Choroid plexus epithelial cell (primary cell): ENCODE results near the gene ATL1.
"Not testable (repeated sequence)": the region's sequence is repeated elsewhere in the genome, so short reads cannot be mapped to it uniquely, and the experiment has no call there.

Experiments used
- DNase-seq: peaks from one replicate; pipeline ENCODE4 v3.0.0-alpha.2; 2010; ENCODE audit warnings: low read depth
- H3K4me3 ChIP-seq: 2 replicates; pipeline ENCODE4 v1.5.1; 2011; ENCODE audit warnings: low read depth, mild to moderate bottlenecking, control low read depth, low read length, moderate library complexity
- TF ChIP-seq, protein P1 (sequence below): conservative IDR thresholded peaks from 2 replicates; pipeline ENCODE4 v1.5.1; 2011; ENCODE audit warnings: low read depth, mild to moderate bottlenecking, control low read depth, inconsistent platforms, low read length, moderate library complexity

The ATL1 gene

DNA sequence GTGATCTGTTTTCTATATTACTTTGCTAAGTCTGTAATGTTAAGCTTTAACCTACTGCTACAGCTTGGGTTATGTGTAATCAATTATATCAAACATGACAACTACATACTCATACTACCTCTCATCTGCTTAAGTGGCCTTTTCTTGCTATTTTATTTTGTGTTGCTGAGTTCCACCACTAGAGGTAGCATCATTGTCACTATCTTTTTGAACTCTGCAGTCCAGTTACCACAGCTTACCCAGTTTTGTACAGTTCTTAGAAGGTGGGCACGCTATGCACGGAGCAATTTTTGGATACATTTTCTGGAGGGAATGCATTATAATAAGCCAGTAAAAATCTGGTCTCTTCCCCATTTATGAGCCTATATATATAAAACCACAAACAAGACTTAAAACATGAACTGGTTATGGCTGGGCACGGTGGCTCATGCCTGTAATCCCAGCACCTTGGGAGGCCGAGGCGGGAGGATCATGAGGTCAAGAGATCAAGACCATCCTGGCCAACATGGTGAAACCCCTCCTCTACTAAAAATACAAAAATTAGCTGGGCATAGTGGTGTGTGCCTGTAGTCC is 59.7 kb downstream of the ATL1 start:
- TF ChIP-seq, protein P1, sequence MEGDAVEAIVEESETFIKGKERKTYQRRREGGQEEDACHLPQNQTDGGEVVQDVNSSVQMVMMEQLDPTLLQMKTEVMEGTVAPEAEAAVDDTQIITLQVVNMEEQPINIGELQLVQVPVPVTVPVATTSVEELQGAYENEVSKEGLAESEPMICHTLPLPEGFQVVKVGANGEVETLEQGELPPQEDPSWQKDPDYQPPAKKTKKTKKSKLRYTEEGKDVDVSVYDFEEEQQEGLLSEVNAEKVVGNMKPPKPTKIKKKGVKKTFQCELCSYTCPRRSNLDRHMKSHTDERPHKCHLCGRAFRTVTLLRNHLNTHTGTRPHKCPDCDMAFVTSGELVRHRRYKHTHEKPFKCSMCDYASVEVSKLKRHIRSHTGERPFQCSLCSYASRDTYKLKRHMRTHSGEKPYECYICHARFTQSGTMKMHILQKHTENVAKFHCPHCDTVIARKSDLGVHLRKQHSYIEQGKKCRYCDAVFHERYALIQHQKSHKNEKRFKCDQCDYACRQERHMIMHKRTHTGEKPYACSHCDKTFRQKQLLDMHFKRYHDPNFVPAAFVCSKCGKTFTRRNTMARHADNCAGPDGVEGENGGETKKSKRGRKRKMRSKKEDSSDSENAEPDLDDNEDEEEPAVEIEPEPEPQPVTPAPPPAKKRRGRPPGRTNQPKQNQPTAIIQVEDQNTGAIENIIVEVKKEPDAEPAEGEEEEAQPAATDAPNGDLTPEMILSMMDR = peak; percentile 73
- peak; percentile 78 for DNase-seq

DNA sequence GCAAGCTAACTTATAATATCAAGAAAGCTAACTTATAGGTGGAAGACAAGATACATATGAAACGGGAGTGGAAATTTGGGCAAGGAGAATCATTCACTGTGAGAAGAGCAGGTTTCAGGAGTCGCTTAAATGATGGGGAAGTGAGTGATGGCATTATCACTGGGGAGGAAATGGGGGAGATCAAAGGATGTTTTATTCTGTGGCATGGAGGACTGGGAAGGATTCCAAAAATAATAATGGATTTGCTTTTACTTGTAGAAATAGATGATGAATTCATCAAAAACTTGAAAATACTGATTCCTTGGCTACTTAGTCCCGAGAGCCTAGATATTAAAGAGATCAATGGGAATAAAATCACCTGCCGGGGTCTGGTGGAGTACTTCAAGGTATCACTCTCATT is 60.4 kb downstream of the ATL1 start:
- peak; percentile 54 for DNase-seq
- TF ChIP-seq, protein P1 = no peak
- no peak overlapping the region for H3K4me3 ChIP-seq

More for the DNA sequence above, 59.7 kb downstream of the ATL1 start:
- H3K4me3 ChIP-seq = no peak overlapping the region

DNA sequence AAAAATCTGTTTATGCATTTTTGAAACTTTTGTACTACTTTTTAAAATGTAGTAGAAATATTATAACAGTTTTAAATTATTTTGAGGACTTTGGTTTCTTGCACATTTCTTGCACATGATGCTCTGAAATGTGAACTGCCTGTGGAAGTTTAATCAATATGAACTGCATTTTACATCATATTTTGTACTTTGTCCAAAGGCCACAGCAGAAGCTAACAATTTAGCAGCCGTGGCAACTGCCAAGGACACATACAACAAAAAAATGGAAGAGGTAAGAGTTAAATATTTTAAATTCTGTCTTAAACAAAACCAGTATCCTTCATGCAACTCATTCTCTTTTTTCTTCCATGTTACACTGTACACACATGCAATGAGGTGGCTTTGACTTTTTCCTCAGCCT is 63.0 kb downstream of the ATL1 start:
- TF ChIP-seq, protein P1 = no peak
- H3K4me3 ChIP-seq = no peak overlapping the region
- DNase-seq = no peak

DNA sequence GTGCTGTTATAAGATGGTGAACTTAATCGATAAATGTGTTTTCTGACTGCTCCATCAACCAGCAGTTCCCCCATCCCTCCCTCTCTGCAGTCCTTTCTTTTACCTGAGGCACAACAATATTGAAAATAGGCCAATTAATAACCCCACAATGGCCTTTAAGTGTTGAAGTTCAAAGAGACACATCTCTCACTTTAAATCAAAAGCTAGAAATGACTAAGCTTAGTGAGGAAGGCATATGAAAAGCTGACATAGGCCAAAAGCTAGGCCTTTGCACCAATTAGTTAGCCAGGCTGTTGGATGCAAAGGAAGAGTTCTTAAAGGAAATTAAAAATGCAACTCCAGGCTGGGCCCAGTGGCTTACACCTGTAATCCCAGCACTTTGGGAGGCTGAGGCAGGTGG is 64.5 kb downstream of the ATL1 start:
- TF ChIP-seq, protein P1 = no peak
- DNase-seq = no peak

DNA sequence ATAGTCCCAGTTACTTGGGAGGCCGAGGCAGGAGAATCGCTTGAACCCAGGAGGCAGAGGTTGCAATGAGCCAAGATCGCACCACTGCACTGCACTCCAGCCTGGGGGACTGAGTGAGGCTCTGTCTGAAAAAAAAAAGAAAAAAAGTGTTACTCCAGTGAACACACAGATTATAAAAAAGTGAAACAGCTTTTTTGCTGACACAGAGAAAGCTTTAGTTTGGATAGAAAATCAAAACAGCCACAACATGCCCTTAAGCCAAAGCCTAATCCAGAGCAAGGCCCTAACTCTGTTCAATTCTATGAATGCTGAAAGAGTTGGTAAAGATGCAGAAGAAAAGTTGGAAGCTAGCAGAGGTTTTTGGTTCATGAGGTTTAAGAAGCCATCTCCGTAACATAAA is 65.0 kb downstream of the ATL1 start:
- not testable (repeated sequence) for H3K4me3 ChIP-seq, DNase-seq

More for the DNA sequence above, 64.5 kb downstream of the ATL1 start:
- no peak overlapping the region for H3K4me3 ChIP-seq

DNA sequence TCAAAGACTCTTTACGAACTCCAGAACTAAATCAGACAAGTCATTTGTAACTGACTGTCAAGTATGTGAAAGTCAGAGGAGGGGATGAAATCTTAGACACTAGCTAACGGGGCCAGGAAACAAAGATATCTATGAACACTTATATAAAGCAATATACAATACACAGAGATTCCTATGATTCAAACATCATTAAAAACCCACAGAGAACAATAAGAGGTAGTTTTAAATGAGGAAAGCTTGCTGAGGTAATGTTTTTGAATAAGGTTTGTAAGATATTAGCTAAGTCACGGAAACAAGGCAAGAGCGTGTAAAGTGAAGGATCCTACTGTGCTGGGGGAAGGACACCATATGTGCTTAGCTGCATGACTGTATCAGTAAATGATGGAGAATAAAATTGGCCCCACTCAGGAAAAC is 71.5 kb downstream of the ATL1 start:
- no peak for DNase-seq
- TF ChIP-seq, protein P1 = no peak
- H3K4me3 ChIP-seq = no peak overlapping the region

DNA sequence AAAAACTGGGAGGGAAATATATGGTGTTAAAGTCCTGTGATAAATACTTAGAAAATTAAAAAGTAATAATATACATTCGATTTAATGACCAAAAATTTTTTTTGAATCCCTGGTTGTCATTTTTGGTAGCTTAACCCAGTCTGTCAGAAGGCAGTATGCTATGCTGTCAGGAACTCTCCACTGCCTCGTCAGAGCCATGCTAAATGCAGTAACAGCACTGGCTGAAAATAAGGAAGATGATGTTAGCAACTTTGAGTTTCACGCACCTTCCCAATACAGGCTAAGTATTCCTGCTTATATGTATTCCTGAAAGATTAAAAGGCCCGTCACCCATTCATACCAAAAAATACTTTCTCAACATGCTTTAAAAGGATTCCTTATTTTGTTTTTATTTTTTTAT is 74.0 kb downstream of the ATL1 start:
- no peak overlapping the region for H3K4me3 ChIP-seq
- TF ChIP-seq, protein P1 = no peak
- DNase-seq = no peak
